NCI-H748 treated with DMSO at 0.1 percent for 48 hours (cell line): ENCODE data around the gene PDE1A.
"Not testable (repeated sequence)": the region's sequence is repeated elsewhere in the genome, so short reads cannot be mapped to it uniquely, and the experiment has no call there.

Experiments
- DNase-seq: peaks from one replicate; lab custom pipeline; 2025; lab: John Stamatoyannopoulos, UW

PDE1A gene

GRCh38 chr2:182406221-182406620 lies 20.6 kb downstream of the PDE1A start:
- no peak for DNase-seq

- no peak for DNase-seq
Measured at GRCh38 chr2:182404975-182405561, 21.8 kb downstream of the PDE1A start.

GRCh38 chr2:182404092-182404491 lies 22.7 kb downstream of the PDE1A start:
- no peak for DNase-seq

GRCh38 chr2:182393270-182393760 lies 33.5 kb downstream of the PDE1A start:
- no peak for DNase-seq

GRCh38 chr2:182391443-182391842 lies 35.4 kb downstream of the PDE1A start:
- no peak for DNase-seq

GRCh38 chr2:182386267-182386880 lies 40.5 kb downstream of the PDE1A start:
- not testable (repeated sequence) for DNase-seq

GRCh38 chr2:182384860-182385259 lies 42.0 kb downstream of the PDE1A start:
- no peak for DNase-seq

- no peak for DNase-seq
Measured at GRCh38 chr2:182381225-182381624, 45.6 kb downstream of the PDE1A start.

GRCh38 chr2:182379241-182379640 lies 47.6 kb downstream of the PDE1A start:
- DNase-seq, result no peak

- no peak for DNase-seq
Measured at GRCh38 chr2:182378759-182379158, 48.1 kb downstream of the PDE1A start.

- DNase-seq, result no peak
Measured at GRCh38 chr2:182377467-182377866, 49.4 kb downstream of the PDE1A start.

GRCh38 chr2:182375862-182376261 lies 51.0 kb downstream of the PDE1A start:
- DNase-seq, result no peak

- DNase-seq, result no peak
Measured at GRCh38 chr2:182372661-182373060, 54.2 kb downstream of the PDE1A start.

- peak; percentile 53 for DNase-seq
Measured at GRCh38 chr2:182368996-182369395, 57.8 kb downstream of the PDE1A start.

GRCh38 chr2:182368446-182368845 lies 58.4 kb downstream of the PDE1A start:
- no peak for DNase-seq

- no peak for DNase-seq
Measured at GRCh38 chr2:182367401-182367800, 59.4 kb downstream of the PDE1A start.

GRCh38 chr2:182366628-182367027 lies 60.2 kb downstream of the PDE1A start:
- peak; percentile 99 for DNase-seq

GRCh38 chr2:182365855-182366254 lies 61.0 kb downstream of the PDE1A start:
- DNase-seq, result peak; percentile 22

GRCh38 chr2:182361477-182361876 lies 65.4 kb downstream of the PDE1A start:
- no peak for DNase-seq

GRCh38 chr2:182360663-182361260 lies 66.1 kb downstream of the PDE1A start:
- DNase-seq, result no peak

GRCh38 chr2:182359990-182360662 lies 66.7 kb downstream of the PDE1A start:
- DNase-seq, result no peak

- no peak for DNase-seq
Measured at GRCh38 chr2:182359027-182359989, 67.5 kb downstream of the PDE1A start.
